WTC11 (cell line): ENCODE measurements around the gene GPC5. TPM values are rescaled to one million over a fixed set of nuclear protein-coding genes. Genes with fewer than 3 reads are reported as not detected.

Experiments used
- ATAC-seq: fragments of 200-7000 bp; cut with Tn5 transposase; 2 replicates; pipeline ENCODE4 v1.10.0; 2021; ENCODE audit warnings: mild to moderate bottlenecking, moderate library complexity
- CTCF ChIA-PET: fragments of 300-600 bp; sonication (Branson Sonifier 250); formaldehyde crosslinking; loops from one replicate; lab custom pipeline; 2021; ENCODE audit warnings: antibody characterized with exemption; lab: Charles Lee
- POLR2A ChIA-PET: fragments of 350-600 bp; sonication (Branson Sonifier 250); formaldehyde crosslinking; loops from one replicate; lab custom pipeline; 2021; ENCODE audit warnings: antibody characterized with exemption; lab: Charles Lee
- DNase-seq: peaks from one replicate; pipeline ENCODE4 v3.0.0; 2021; ENCODE audit warnings: low spot score
- H3K27ac Mint-ChIP-seq: 2 replicates; pipeline ENCODE4 v1.8.0; 2021; ENCODE audit warnings: mixed read lengths
- H3K27me3 Mint-ChIP-seq: 2 replicates; pipeline ENCODE4 v1.8.0; 2021; ENCODE audit warnings: low read depth, mild to moderate bottlenecking, moderate library complexity, mixed read lengths
- H3K36me3 Mint-ChIP-seq: 2 replicates; pipeline ENCODE4 v1.8.0; 2021; ENCODE audit warnings: mixed read lengths
- H3K4me1 Mint-ChIP-seq: 2 replicates; pipeline ENCODE4 v1.8.0; 2022; ENCODE audit warnings: mixed read lengths
- H3K4me3 Mint-ChIP-seq: 2 replicates; pipeline ENCODE4 v1.8.0; 2021; ENCODE audit warnings: mild to moderate bottlenecking, moderate library complexity, mixed read lengths
- H3K9me3 Mint-ChIP-seq: 2 replicates; pipeline ENCODE4 v1.8.0; 2021; ENCODE audit warnings: mixed read lengths
- CDX4 ChIP-seq: fragments of 250-450 bp; sonication (Bioruptor Pico); IDR thresholded peaks from 2 replicates; pipeline ENCODE4 v1.9.0; 2021; ENCODE audit warnings: moderate library complexity, mild to moderate bottlenecking, inconsistent platforms, borderline replicate concordance
- CREB1 ChIP-seq: sonication (generic); formaldehyde crosslinking; IDR thresholded peaks from 2 replicates; pipeline ENCODE4 v1.8.0; 2023; ENCODE audit warnings: mild to moderate bottlenecking, missing genetic modification reagents
- E2F4 ChIP-seq: sonication (generic); formaldehyde crosslinking; IDR thresholded peaks from 2 replicates; pipeline ENCODE4 v1.8.1; 2022; ENCODE audit warnings: low read depth, mild to moderate bottlenecking, moderate library complexity, missing genetic modification reagents, borderline replicate concordance
- EMX1 ChIP-seq: fragments of 250-450 bp; sonication (Bioruptor Pico); IDR thresholded peaks from 2 replicates; pipeline ENCODE4 v1.8.0; 2021; ENCODE audit warnings: mild to moderate bottlenecking
- FOXJ3 ChIP-seq: sonication (generic); formaldehyde crosslinking; IDR thresholded peaks from 2 replicates; pipeline ENCODE4 v1.9.0; 2021; ENCODE audit warnings: missing genetic modification reagents, mild to moderate bottlenecking, borderline replicate concordance
- IRF2 ChIP-seq: sonication (generic); formaldehyde crosslinking; IDR thresholded peaks from 2 replicates; pipeline ENCODE4 v1.8.0; 2022; ENCODE audit warnings: low read depth, missing genetic modification reagents, borderline replicate concordance
- KAT7 ChIP-seq: sonication (generic); formaldehyde crosslinking; IDR thresholded peaks from 2 replicates; pipeline ENCODE4 v1.8.1; 2023; ENCODE audit warnings: missing genetic modification reagents, mild to moderate bottlenecking, borderline replicate concordance
- MYBL2 ChIP-seq: sonication (generic); formaldehyde crosslinking; IDR thresholded peaks from 2 replicates; pipeline ENCODE4 v1.8.1; 2023; ENCODE audit warnings: mild to moderate bottlenecking, moderate library complexity, missing genetic modification reagents
- NFATC4 ChIP-seq: fragments of 250-450 bp; sonication (Bioruptor Pico); IDR thresholded peaks from 2 replicates; pipeline ENCODE4 v1.9.0; 2021; ENCODE audit warnings: mild to moderate bottlenecking
- NFE2L1 ChIP-seq: sonication (generic); formaldehyde crosslinking; IDR thresholded peaks from 2 replicates; pipeline ENCODE4 v1.8.1; 2023; ENCODE audit warnings: missing genetic modification reagents
- SOX15 ChIP-seq: fragments of 250-450 bp; sonication (Bioruptor Pico); IDR thresholded peaks from 2 replicates; pipeline ENCODE4 v1.9.0; 2021; ENCODE audit warnings: mild to moderate bottlenecking
- TEAD1 ChIP-seq: sonication (generic); formaldehyde crosslinking; IDR thresholded peaks from 2 replicates; pipeline ENCODE4 v1.8.0; 2022; ENCODE audit warnings: mild to moderate bottlenecking, missing genetic modification reagents
- TEAD4 ChIP-seq: sonication (generic); formaldehyde crosslinking; IDR thresholded peaks from 2 replicates; pipeline ENCODE4 v1.8.0; 2022; ENCODE audit warnings: mild to moderate bottlenecking, missing genetic modification reagents
- TP53 ChIP-seq: sonication (generic); formaldehyde crosslinking; IDR thresholded peaks from 2 replicates; pipeline ENCODE4 v1.8.1; 2023; ENCODE audit warnings: mild to moderate bottlenecking, missing genetic modification reagents
- ZNF138 ChIP-seq: sonication (generic); formaldehyde crosslinking; conservative IDR thresholded peaks from 2 replicates; pipeline ENCODE4 v1.8.1; 2022; ENCODE audit warnings: mild to moderate bottlenecking, moderate library complexity, missing genetic modification reagents
- ZNF317 ChIP-seq: sonication (generic); formaldehyde crosslinking; IDR thresholded peaks from 2 replicates; pipeline ENCODE4 v1.8.1; 2023; ENCODE audit warnings: low read depth, mild to moderate bottlenecking, moderate library complexity, missing genetic modification reagents, borderline replicate concordance
- ZNF416 ChIP-seq: fragments of 250-450 bp; sonication (Bioruptor Pico); IDR thresholded peaks from 2 replicates; pipeline ENCODE4 v1.9.0; 2021; ENCODE audit warnings: mild to moderate bottlenecking, inconsistent platforms
- ZNF425 ChIP-seq: fragments of 250-450 bp; sonication (Bioruptor Pico); conservative IDR thresholded peaks from 2 replicates; pipeline ENCODE4 v1.9.0; 2021; ENCODE audit warnings: mild to moderate bottlenecking
- ZSCAN18 ChIP-seq: fragments of 250-450 bp; sonication (Bioruptor Pico); IDR thresholded peaks from 2 replicates; pipeline ENCODE4 v2.1.2; 2022; ENCODE audit warnings: mild to moderate bottlenecking, moderate library complexity
- total RNA-seq: library from RNA; stranded (reverse); gene quantifications from 3 replicates; pipeline ENCODE4 v1.2.3, GENCODE V29; 2021

GPC5 gene
- total RNA-seq, 1 experiment from 2014 or later = 0.46 TPM

- H3K4me3 Mint-ChIP-seq = no peak overlapping the region
- H3K27me3 Mint-ChIP-seq = no peaks in the 10 kb centered on the region
- CTCF ChIA-PET = no interaction called here
- H3K9me3 Mint-ChIP-seq = peaks cover 6% of the 10 kb centered on the region
- DNase-seq = no peak
- no peak for TF ChIP-seq SOX15 (CRISPR knock-in tag)
- TF ChIP-seq TEAD1 (CRISPR knock-in tag) = no peak
- H3K36me3 Mint-ChIP-seq = no peaks in the 10 kb centered on the region
- H3K27ac Mint-ChIP-seq = no peak overlapping the region
- H3K4me1 Mint-ChIP-seq = 0 out of 2 replicates have a peak, but pooled peaks cover 4% of the 10 kb centered on the region
- no peak for ATAC-seq
- POLR2A ChIA-PET = no interaction called here
Measured at GRCh38 chr13:92012787-92013186, 614.4 kb downstream of the GPC5 start.

GRCh38 chr13:92017737-92018136 is 619.3 kb downstream of the GPC5 start:
- ATAC-seq (no peak), DNase-seq (no peak)
- ChIA-PET POLR2A (no interaction called here), CTCF (no interaction called here)
- Mint-ChIP-seq H3K36me3 (no peaks in the 10 kb centered on the region), H3K4me1 (no peaks in the 10 kb centered on the region), H3K27me3 (no peaks in the 10 kb centered on the region), H3K9me3 (peaks cover 6% of the 10 kb centered on the region), H3K27ac (no peak overlapping the region), H3K4me3 (no peak overlapping the region)
- TF ChIP-seq TP53 (CRISPR knock-in tag) = no peak
- TF ChIP-seq IRF2 (CRISPR knock-in tag) = no peak
- TF ChIP-seq CDX4 = no peak

GRCh38 chr13:92028695-92029094 is 630.3 kb downstream of the GPC5 start:
- Mint-ChIP-seq H3K4me1 (peaks cover 9% of the 10 kb centered on the region; the same call in 1 of the 2 replicates), H3K9me3 (peaks cover 9% of the 10 kb centered on the region), H3K4me3 (no peak overlapping the region), H3K27ac (no peak overlapping the region), H3K27me3 (no peaks in the 10 kb centered on the region), H3K36me3 (no peaks in the 10 kb centered on the region)
- POLR2A ChIA-PET = no interaction called here
- CTCF ChIA-PET = no interaction called here
- DNase-seq (no peak), ATAC-seq (no peak)
- TF ChIP-seq NFATC4 (CRISPR knock-in tag) = no peak
- no peak for TF ChIP-seq ZSCAN18
- TF ChIP-seq E2F4 (CRISPR knock-in tag) = no peak
- no peak for TF ChIP-seq TEAD4 (CRISPR knock-in tag)
- TF ChIP-seq EMX1 (CRISPR knock-in tag) = no peak
- no peak for TF ChIP-seq MYBL2 (CRISPR knock-in tag)
- no peak for TF ChIP-seq ZNF425 (CRISPR knock-in tag)
- TF ChIP-seq KAT7 (CRISPR knock-in tag) = no peak
- no peak for TF ChIP-seq ZNF317 (CRISPR knock-in tag)
- no peak for TF ChIP-seq FOXJ3 (CRISPR knock-in tag)
- no peak for TF ChIP-seq ZNF138 (CRISPR knock-in tag)
- TF ChIP-seq CREB1 (CRISPR knock-in tag) = no peak
- TF ChIP-seq ZNF416 (CRISPR knock-in tag) = no peak
- TF ChIP-seq NFE2L1 (CRISPR knock-in tag) = no peak
